ENCODE results near the gene PNPLA2. TPM values are rescaled to one million over a fixed set of nuclear protein-coding genes. Genes with fewer than 3 reads are reported as not detected.

PNPLA2 gene
- total and polyA plus RNA-seq, 2 of the 8 experiments (the other 6 are each of a cell fraction or from before 2014, with no cell fraction given), result 30.9 to 62.1 TPM

DNA sequence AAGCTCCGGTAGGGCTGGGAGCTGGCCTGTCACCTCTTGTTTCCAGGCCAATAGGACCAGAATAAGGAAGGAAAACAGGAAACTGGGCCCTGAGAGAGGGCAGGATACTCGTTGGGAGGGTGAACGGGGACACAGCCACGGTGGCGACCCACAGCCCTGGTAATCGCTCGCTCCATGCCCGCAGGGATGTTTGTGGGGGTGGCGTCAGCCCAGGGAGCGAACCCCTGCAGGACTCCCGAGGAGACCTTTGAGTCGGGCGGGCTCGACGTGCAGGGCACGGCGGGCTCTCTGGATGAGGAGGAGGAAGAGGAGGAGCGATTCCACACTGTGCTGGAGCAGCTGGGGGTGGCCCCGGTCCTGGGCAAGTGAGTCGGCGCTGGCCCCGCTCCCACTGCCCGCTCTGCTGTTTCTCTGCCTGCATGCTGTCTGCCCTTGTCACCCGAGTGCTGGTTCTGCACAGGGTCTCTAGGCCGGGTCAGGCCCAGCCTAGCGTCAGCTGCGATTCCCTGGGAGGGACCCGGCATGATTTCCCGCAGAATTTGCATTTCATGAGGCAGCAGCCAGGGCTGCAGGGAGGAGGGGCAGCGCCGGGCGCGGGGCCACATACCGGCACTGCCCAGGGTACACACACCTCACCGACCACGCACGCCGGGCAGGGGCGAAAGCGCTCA lies 10.6 kb downstream of the PNPLA2 start:
- CTCF ChIA-PET (ENCODE audit: partially characterized antibody), result interaction anchor here (0.8 to 3.5 kb wide), 8 partner anchors 10 to 71 kb away, joined by 3 to 26 read pairs (median 6); partner anchors contain the start of genes PNPLA2, POLR2L and TSPAN4
- H2AFZ ChIP-seq (ENCODE audit: low read length), result no peak overlapping the region
- H3K27me3 ChIP-seq (replicated peaks in 1 of 4; ENCODE audit: control insufficient read depth in 3 of 4, extremely low read depth in 1 of 4, insufficient read depth in 3 of 4, low read length in 3 of 4), result peaks cover 6 to 41% (median 31%) of the 10 kb centered on the region in 4 experiments
- H4K5ac ChIP-seq (ENCODE audit: insufficient read length, low read depth, low read length), result peak overlapping the region; percentile 20
- no peak overlapping the region for H3K14ac ChIP-seq (ENCODE audit: insufficient read length)
- H2BK20ac ChIP-seq (ENCODE audit: low read length), result no peak overlapping the region
- no peak overlapping the region for H3K56ac ChIP-seq (replicated peaks; ENCODE audit: insufficient read length, low read depth, low read length)
- H3K4ac ChIP-seq (replicated peaks; ENCODE audit: insufficient read length, low read depth, low read length), result no peak overlapping the region
- H2BK120ac ChIP-seq (replicated peaks; ENCODE audit: low read depth, low read length), result no peak overlapping the region
- H2BK15ac ChIP-seq (ENCODE audit: low read length), result peak overlapping the region; percentile 92; the same call in 1 of the 2 replicates
- peaks cover 2 to 6% of the 10 kb centered on the region in 2 experiments for H4K20me1 ChIP-seq (replicated peaks in 1 of 2; ENCODE audit: control insufficient read depth in 1 of 2, insufficient read depth in 2 of 2, low read length in 2 of 2)
- peak overlapping the region; percentile 45 to 74 (median 56) for H3K4me3 ChIP-seq (ENCODE audit: extremely low read depth in 1 of 4, insufficient read depth in 2 of 4, low read depth in 3 of 4, low read length in 4 of 4)
- H2BK12ac ChIP-seq (ENCODE audit: low read depth, low read length), result peak overlapping the region; percentile 92; the same call in 1 of the 2 replicates
- H3K18ac ChIP-seq (ENCODE audit: extremely low read depth, low read length), result peak overlapping the region; percentile 95
- TF ChIP-seq ASH2L (IDR thresholded peaks at IDR 0.05; ENCODE audit: low read length), result peak; percentile 25
- TF ChIP-seq CHD1 (IDR thresholded peaks at IDR 0.05; ENCODE audit: low read depth, low read length), result no peak
- TF ChIP-seq GABPA (IDR thresholded peaks at IDR 0.05; ENCODE audit: borderline replicate concordance, insufficient read depth, low read length), result peak; percentile 16; the same call in 1 of the 2 replicates
- 0 out of 4 replicates have a peak, but pooled peaks of 1 of the 2 experiments have one; percentile 26 for TF ChIP-seq HDAC2 (IDR thresholded peaks at IDR 0.05; ENCODE audit: borderline replicate concordance in 1 of 2, low read depth in 2 of 2, low read length in 2 of 2)
- 0 out of 2 replicates have a peak, but pooled peaks have one; percentile 9 for TF ChIP-seq BACH1 (IDR thresholded peaks at IDR 0.05; ENCODE audit: low read length)
- H4K91ac ChIP-seq (replicated peaks; ENCODE audit: insufficient read length, low read length), result peak overlapping the region; percentile 88
- peaks cover 34% of the 10 kb centered on the region for H3K23me2 ChIP-seq (ENCODE audit: low read depth, low read length)
- FAIRE-seq, result no peak
- 0 out of 2 replicates have a peak overlapping the region, but pooled peaks have one; percentile 9 for H4K8ac ChIP-seq (ENCODE audit: extremely low read depth, insufficient read depth, low read length)
- no peaks in the 10 kb centered on the region; a peak in 1 of 4 replicates for H3K79me2 ChIP-seq (ENCODE audit: control insufficient read depth in 1 of 2, insufficient read depth in 2 of 2, low read length in 2 of 2)
- H3K9me3 ChIP-seq (ENCODE audit: insufficient read depth in 2 of 2, low read depth in 1 of 2, low read length in 1 of 2), result no peaks in the 10 kb centered on the region
- no peaks in the 10 kb centered on the region; the same call in 1 of the 2 replicates for H3K79me1 ChIP-seq (ENCODE audit: low read depth, low read length)
- peak overlapping the region; percentile 49; the same call in 1 of the 2 replicates for H2AK5ac ChIP-seq (ENCODE audit: low read depth, low read length)
- H3K23ac ChIP-seq (ENCODE audit: insufficient read length), result no peak overlapping the region
- peak in 1 of 2 experiments; percentile 76 for DNase-seq (ENCODE audit: low read depth in 1 of 2, low spot score in 2 of 2)
- WGBS, 2 experiments (ENCODE audit: extremely low coverage in 1 of 2, insufficient coverage in 1 of 2, insufficient read length in 1 of 2, insufficient replicate concordance in 2 of 2, low coverage in 1 of 2, low lambda C conversion rate in 2 of 2, missing lambda C conversion rate in 1 of 2), result 9% methylated on average over 40 of the region's 40 CpGs; no CpG with 5 or more reads in 1 of the 2 experiments
- peak overlapping the region; percentile 84 to 98 for H3K4me2 ChIP-seq (ENCODE audit: insufficient read depth in 1 of 2, low read depth in 2 of 2, low read length in 2 of 2)
- POLR2A ChIA-PET (ENCODE audit: partially characterized antibody), result interaction anchor here (0.9 to 53.0 kb wide), 6 partner anchors 1 to 82 kb away, joined by 4 to 1917 read pairs (median 4); partner anchors contain the start of genes CD151, CEND1, CRACR2B and GATD1
- peaks cover 0 to 51% (median 44%) of the 10 kb centered on the region in 4 experiments; a peak in 6 of 7 replicates for H3K4me1 ChIP-seq (replicated peaks in 1 of 4; ENCODE audit: control insufficient read depth in 3 of 4, insufficient read depth in 4 of 4, low read length in 3 of 4)
- H3K27ac ChIP-seq (ENCODE audit: low read depth, low read length), result no peak overlapping the region
- peaks cover 0 to 4% (median under 1%) of the 10 kb centered on the region in 4 experiments; a peak in 1 of 8 replicates for H3K36me3 ChIP-seq (ENCODE audit: control insufficient read depth in 2 of 4, insufficient read depth in 4 of 4, low read length in 3 of 4)
- peak overlapping the region in 3 of 4 experiments; percentile 5 to 45 (median 45); a peak in 3 of 7 replicates for H3K9ac ChIP-seq (replicated peaks in 1 of 4; ENCODE audit: extremely low read depth in 1 of 4, low read depth in 3 of 4, low read length in 3 of 4)
- H2BK5ac ChIP-seq (ENCODE audit: low read depth, low read length), result peak overlapping the region; percentile 85; the same call in 1 of the 2 replicates

Measured in H1 (cell line).